GM18951 (cell line): ENCODE results near the gene PPM1D.
"Not testable (repeated sequence)": the region's sequence is repeated elsewhere in the genome, so short reads cannot be mapped to it uniquely, and the experiment has no call there.

Experiments
- POLR2A ChIP-seq: IDR thresholded peaks from 4 replicates; pipeline ENCODE4 v1.6.1; 2011; ENCODE audit warnings: mild to moderate bottlenecking; ENCODE audit not compliant: insufficient read length, insufficient read depth; ENCODE audit errors: extremely low read depth
- in situ Hi-C: fragments of 300-500 bp; cut with MboI; formaldehyde crosslinking; loops from one replicate; pipeline ENCODE4 v1.12.0; 2022; ENCODE audit warnings: low sequenced_read_pairs, mixed read lengths, inconsistent platforms; ENCODE audit not compliant: unreplicated experiment

The PPM1D gene

DNA sequence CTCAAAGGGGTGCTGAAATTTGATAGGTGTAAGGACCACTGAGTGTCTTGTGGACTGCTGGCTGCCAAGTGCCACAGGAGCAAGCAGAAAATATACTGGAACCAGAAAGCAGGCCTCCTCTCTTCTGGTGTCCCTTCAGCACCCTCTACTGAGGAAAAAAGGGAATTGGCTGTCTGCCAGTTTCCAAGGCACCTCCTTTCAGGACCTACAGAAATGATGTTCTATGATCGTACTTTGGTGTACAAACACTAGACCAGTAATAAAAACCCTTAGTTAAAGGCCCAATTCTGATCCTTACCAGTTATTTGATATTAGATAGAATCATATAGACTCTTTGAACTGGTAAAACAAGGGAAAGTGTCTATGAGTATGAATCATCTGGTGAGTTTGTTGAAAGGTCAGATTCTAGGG lies 41.8 kb downstream of the PPM1D start:
- in situ Hi-C loops, result loop anchor here (10.0 to 25.0 kb wide), 2 partner anchors 217 to 505 kb away; partner anchors contain the start of genes CA4 and CHCT1
- TF ChIP-seq POLR2A, result no peak

DNA sequence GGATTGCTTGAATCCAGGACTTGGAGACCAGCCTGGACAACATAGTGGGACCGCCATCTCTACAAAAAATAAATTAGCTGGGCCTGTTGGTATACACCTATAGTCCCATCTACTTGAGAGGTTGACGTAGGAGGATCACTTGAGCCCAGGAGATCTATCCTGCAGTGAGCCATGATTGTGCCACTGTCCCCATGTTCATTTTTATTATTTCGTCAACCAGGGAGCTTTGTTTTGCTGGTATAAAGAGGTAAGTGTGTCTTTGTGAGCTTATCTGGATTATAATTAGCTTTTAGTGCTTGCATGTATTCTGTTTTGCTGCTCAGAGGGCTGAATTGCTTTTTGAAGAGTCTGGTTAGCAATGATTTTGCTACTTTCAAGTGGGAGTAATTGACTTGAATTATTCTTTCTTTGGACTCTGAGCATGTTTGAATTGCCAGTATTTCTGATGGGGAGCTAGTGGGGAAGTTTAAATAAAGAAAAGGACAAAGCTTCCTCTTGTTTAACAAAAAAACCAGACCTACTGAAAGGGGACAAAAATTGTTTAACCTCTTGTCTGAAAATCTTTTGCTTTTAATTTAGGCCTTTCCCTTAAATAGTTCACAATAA lies 46.0 kb downstream of the PPM1D start:
- TF ChIP-seq POLR2A, result no peak
- in situ Hi-C loops, result loop anchor here (10.0 to 25.0 kb wide), 2 partner anchors 221 to 509 kb away; partner anchors contain the start of genes CA4 and CHCT1

DNA sequence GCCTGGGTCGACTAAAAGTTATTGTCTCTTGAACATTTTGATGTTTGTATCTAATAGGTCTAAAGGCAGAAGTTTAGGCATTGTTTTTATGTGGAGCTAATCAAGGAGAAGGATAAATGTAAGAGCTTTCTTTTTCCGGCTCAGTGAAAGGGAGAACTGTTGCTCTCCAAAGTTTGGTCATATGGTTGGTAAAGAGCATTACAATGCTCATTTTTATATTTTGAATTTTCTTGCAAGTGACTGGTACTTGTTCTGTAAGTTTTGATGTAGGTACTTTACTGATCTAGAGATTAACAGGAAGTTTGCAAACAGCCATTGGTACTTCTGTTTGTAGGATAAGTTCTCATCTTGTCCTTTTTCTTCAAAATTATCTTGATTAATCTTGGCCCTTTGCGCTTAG lies 46.7 kb downstream of the PPM1D start:
- no peak for TF ChIP-seq POLR2A
- in situ Hi-C loops, result loop anchor here (10.0 to 25.0 kb wide), 2 partner anchors 222 to 509 kb away; partner anchors contain the start of genes CA4 and CHCT1

DNA sequence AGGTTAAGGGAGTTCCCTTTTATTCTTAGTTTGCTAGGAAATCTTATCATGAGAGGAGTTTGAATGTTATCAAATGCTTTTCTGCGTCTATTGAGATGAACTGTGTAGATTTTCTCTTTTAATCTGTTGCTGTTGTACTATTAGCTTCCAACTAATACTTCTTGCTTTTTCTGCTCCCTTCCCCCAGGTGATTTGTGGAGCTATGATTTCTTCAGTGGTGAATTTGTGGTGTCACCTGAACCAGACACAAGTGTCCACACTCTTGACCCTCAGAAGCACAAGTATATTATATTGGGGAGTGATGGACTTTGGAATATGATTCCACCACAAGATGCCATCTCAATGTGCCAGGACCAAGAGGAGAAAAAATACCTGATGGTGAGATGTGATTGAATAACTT lies 47.7 kb downstream of the PPM1D start:
- no peak for TF ChIP-seq POLR2A
- in situ Hi-C loops, result loop anchor here (10.0 to 25.0 kb wide), 2 partner anchors 223 to 510 kb away; partner anchors contain the start of genes CA4 and CHCT1

DNA sequence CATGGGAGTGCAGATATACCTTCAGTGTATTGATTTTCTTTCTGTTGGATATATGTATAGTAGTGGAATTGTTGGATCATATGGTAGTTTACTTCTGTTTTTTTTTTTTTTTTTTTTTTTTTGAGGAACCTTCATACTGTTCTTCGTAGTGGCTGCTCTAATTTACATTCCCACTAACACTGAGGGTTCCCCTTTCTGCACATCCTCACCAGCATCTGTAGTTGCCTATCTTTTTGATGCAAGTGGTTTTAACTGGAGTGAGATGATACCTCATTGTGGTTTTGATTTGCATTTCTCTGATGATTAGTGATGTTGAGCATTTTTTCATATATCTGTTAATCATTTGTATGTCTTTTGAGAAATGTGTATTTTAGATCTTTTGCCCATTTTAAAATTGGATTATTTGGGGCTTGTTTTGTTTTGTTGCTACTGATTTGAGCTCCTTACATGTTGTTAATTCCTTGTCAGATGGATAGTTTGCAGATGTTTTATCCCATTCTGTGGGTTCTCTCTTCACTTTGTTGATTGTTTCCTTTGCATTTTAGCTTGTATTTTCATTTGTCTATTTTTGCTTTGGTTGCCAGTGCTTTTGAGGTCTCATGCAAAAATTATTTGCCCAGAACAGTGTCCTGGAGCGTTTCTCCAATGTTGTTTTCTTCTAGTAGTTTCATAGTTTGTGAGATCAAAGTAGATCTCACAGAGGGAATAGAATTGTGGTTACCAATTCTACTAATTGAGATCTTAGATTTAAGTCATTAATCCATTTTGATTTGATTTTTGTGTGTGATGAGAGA lies 52.7 kb downstream of the PPM1D start:
- TF ChIP-seq POLR2A, result no peak
- in situ Hi-C loops, result no loop called here

DNA sequence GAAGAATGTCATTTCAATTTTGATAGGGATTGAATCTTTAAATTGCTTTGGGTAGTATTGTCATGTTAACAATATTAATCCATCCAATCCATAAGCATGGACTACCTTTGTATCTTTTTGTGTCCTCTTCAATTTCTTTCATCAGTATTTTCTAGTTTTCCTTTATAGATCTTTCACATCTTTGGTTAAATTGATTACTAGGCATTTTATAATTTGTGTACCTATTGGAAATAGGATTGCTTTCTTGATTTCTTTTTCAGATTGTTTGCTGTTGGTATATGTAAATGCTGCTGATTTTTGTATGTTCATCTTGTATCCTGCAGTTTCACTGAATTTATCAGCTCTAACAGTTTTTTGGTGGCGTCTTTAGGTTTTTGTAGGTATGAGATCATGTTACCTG lies 53.6 kb downstream of the PPM1D start:
- in situ Hi-C loops, result no loop called here
- TF ChIP-seq POLR2A, result no peak

DNA sequence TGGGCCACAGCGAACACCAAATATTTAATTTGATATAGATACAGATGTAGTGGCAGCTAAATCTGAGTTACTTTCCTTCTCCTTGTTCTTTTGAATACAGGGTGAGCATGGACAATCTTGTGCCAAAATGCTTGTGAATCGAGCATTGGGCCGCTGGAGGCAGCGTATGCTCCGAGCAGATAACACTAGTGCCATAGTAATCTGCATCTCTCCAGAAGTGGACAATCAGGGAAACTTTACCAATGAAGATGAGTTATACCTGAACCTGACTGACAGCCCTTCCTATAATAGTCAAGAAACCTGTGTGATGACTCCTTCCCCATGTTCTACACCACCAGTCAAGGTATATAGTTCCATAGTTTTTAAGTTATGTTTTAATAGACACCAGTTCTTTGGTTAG lies 56.5 kb downstream of the PPM1D start:
- in situ Hi-C loops, result no loop called here
- no peak for TF ChIP-seq POLR2A

DNA sequence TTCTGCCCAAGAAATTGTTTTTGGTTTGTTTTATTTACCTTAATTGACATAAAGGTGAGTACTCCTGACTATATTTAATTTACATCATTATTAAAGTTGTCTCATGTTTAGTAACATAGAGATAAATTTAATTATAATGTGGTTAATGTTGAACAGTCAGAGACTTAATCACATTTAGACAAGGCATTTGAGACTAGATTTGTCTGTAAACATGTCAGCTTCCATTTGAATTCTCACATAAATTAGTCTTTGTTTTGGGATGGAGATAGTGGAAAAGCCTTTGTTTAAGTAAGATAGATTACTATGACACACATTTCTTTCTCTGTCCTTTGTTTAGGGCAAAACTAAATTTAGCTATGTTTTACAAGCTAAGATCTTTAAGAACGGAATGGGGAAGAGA lies 59.2 kb downstream of the PPM1D start:
- in situ Hi-C loops, result no loop called here
- no peak for TF ChIP-seq POLR2A

DNA sequence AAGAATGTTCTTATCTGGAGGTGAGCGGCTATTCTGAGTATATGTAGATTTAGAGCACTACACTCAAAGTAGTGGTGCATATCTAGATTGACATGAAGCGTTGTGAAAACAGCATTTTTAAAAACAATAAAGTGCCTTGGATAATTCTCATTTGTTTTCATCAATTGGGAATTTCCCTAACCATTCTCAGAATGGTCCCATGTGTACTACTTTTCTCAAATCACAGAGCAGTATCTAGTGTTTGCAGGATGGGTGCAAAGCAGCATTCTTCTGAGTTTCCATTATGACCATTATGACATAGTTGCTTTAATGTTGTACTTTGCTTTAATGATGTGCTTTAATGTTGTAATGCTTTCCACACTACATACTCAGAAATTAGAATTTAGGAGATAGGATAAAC lies 61.5 kb downstream of the PPM1D start:
- in situ Hi-C loops, result no loop called here

DNA sequence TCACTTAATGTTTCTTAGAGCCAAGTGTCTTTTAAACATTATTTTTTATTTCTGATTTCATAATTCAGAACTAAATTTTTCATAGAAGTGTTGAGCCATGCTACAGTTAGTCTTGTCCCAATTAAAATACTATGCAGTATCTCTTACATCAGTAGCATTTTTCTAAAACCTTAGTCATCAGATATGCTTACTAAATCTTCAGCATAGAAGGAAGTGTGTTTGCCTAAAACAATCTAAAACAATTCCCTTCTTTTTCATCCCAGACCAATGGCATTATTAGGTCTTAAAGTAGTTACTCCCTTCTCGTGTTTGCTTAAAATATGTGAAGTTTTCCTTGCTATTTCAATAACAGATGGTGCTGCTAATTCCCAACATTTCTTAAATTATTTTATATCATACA lies 64.0 kb downstream of the PPM1D start:
- TF ChIP-seq POLR2A, result no peak
- in situ Hi-C loops, result no loop called here

More for the DNA sequence above, 61.5 kb downstream of the PPM1D start:
- TF ChIP-seq POLR2A, result no peak

DNA sequence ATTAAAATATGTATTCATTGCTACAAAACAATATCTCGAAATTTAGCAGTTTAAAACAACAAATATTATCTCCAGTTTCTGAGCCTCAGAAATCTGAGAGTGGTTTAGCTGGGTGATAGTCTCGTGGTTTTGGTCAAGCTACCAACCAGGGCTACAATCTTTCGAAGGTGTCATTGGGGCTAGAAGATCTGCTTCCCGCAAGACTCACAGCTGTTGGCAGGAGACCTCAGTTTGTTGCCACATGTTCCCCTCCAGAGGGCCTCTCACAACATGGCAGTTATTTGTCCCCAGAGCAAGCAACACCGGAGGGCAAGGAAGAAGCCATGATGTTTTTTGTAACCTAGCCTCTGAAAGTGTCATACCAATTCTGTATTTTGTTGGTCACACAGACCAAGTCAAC lies 65.6 kb downstream of the PPM1D start:
- TF ChIP-seq POLR2A, result no peak
- in situ Hi-C loops, result no loop called here

DNA sequence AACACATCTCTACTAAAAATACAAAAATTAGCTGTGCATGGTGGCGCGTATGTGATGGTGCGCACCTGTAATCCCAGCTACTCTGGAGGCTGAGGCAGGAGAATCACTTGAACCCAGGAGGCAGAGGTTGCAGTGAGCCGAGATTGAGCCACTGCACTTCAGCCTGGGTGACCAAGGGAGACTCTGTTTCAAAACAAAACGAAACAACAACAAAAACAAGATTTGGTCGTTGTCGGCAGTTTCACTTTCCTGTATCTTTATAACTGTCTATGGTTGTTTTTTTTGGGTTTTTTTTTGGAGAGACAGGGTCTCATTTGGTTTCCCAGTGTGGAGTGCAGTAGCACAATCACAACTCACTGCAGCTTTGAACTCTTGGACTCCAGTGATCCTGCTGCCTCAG lies 68.7 kb downstream of the PPM1D start:
- in situ Hi-C loops, result not testable (repeated sequence)

DNA sequence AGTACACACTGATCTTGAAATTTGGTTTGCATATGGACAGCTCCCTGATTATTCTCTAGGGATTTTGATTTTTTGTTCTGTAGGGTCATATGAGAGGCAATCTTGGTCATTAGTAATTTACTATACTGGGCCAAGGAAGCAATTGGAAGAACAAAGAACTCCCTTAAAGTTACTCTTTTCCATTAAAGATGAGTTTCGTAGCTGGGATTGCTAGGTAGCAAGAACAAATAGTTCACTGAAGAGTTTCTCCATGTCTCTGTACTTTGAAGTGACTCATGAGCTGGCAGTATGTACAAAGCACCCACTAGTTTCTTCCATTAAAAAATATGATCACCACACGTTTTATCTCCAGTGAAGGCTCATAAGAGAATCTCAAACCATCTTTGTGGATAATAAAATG lies 71.5 kb downstream of the PPM1D start:
- no peak for TF ChIP-seq POLR2A
- in situ Hi-C loops, result no loop called here

DNA sequence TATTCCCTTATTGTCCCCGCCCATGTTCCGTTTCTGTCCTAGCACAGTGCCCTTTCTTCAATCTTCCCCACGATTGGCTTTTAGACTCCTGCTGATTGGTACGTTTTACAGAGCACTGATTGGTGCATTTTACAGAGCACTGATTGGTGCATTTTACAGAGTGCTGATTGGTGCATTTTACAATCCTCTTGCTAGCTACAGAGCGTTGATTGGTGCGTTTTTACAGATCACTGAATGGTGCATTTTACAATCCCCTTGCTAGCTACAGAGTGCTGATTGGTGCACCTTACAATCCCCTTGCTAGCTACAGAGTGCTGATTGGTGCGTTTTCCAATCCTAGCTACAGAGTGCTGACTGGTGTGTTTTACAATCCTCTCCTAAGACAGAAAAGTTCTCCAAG lies 74.6 kb downstream of the PPM1D start:
- in situ Hi-C loops, result not testable (repeated sequence)

DNA sequence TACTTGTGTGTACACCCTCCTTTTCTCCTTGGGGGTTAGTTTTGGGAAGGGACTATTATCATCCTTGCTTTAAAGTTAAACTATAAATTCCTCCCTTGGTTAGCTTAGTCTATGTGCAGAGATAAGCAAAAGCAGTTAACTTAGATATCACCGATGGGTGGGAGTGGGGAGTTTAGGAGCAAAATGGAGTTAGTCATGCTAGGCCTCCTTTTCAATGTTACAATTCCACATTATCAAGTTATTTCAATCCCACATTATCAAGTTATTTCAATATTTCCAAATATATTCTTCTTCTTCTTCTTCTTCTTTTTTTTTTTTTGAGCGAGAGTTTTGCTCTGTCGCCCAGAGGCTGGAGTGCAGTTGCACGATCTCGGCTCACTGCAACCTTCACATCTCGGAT lies 76.0 kb downstream of the PPM1D start:
- in situ Hi-C loops, result no loop called here
- TF ChIP-seq POLR2A, result no peak
